Stimulated activated CD4-positive, alpha-beta T cell treated with anti-CD3 and anti-CD28 coated beads, Interleukin-2, amount 100 ng/mL, for 4 hours (primary cell): ENCODE results near the gene KCNH2.
A peak's percentile ranks its signal among the peaks of the same experiment; 100 is the strongest.
"Not testable (repeated sequence)": the region's sequence is repeated elsewhere in the genome, so short reads cannot be mapped to it uniquely, and the experiment has no call there.

Experiments
- DNase-seq: peaks from one replicate; pipeline ENCODE4 v3.0.0-alpha.2; 2020; ENCODE audit warnings: low read depth

The KCNH2 gene

GRCh38 chr7:150978126-150978789 lies at the start of gene KCNH2:
KCNH2 (minus strand) TSS chr7:150978321; CDS start chr7:150977913, 408 bp downstream.
- DNase-seq, result no peak

- DNase-seq, result peak; percentile 61
Observed at GRCh38 chr7:151027728-151028130, 49.6 kb upstream of the KCNH2 start.

GRCh38 chr7:151026771-151027727 lies 48.9 kb upstream of the KCNH2 start:
- DNase-seq, result not testable (repeated sequence)

GRCh38 chr7:151025924-151026671 lies 48.0 kb upstream of the KCNH2 start:
- no peak for DNase-seq

- no peak for DNase-seq
Observed at GRCh38 chr7:151024435-151025056, 46.4 kb upstream of the KCNH2 start, which contains the start of gene ATG9B. ATG9B (minus strand) TSS chr7:151024494; CDS start chr7:151024423, 71 bp downstream.

- no peak for DNase-seq
Observed at GRCh38 chr7:151023232-151023631, 45.1 kb upstream of the KCNH2 start.

GRCh38 chr7:151020231-151020630 lies 42.1 kb upstream of the KCNH2 start:
- no peak for DNase-seq

GRCh38 chr7:151019130-151019447 lies 41.0 kb upstream of the KCNH2 start:
- no peak for DNase-seq

GRCh38 chr7:151018421-151019129 lies 40.5 kb upstream of the KCNH2 start:
- no peak for DNase-seq

- DNase-seq, result peak; percentile 78
Observed at GRCh38 chr7:151017953-151018420, 39.9 kb upstream of the KCNH2 start.

GRCh38 chr7:151017370-151017952 lies 39.3 kb upstream of the KCNH2 start:
- DNase-seq, result no peak

- DNase-seq, result no peak
Observed at GRCh38 chr7:151016942-151017341, 38.8 kb upstream of the KCNH2 start.

GRCh38 chr7:151016505-151016904 lies 38.4 kb upstream of the KCNH2 start:
- DNase-seq, result no peak

GRCh38 chr7:151015967-151016366 lies 37.8 kb upstream of the KCNH2 start:
- DNase-seq, result no peak

GRCh38 chr7:151014950-151015349 lies 36.8 kb upstream of the KCNH2 start:
- DNase-seq, result no peak

GRCh38 chr7:151013733-151014497 lies 35.8 kb upstream of the KCNH2 start:
- DNase-seq, result peak; percentile 73

- DNase-seq, result no peak
Observed at GRCh38 chr7:151013356-151013732, 35.2 kb upstream of the KCNH2 start.

GRCh38 chr7:151012911-151013347 lies 34.8 kb upstream of the KCNH2 start:
- DNase-seq, result no peak

GRCh38 chr7:151012031-151012692 lies 34.0 kb upstream of the KCNH2 start:
- DNase-seq, result no peak
